ENCODE results near the gene IL11. TPM values are rescaled to one million over a fixed set of nuclear protein-coding genes. Genes with fewer than 3 reads are reported as not detected.
A peak's percentile ranks its signal among the peaks of the same experiment; 100 is the strongest.

The IL11 gene
- total and polyA plus RNA-seq, 2 of the 8 experiments (the other 6 are each of a cell fraction or from before 2014, with no cell fraction given), result 1.7 to 2.8 TPM

- no peak for TF ChIP-seq JUN (IDR thresholded peaks at IDR 0.05; ENCODE audit: low read depth, low read length)
- TF ChIP-seq BACH1 (IDR thresholded peaks at IDR 0.05; ENCODE audit: low read length), result no peak
- TF ChIP-seq KDM5A (IDR thresholded peaks at IDR 0.05; ENCODE audit: low read length), result no peak; the same call in 1 of the 2 replicates
- TF ChIP-seq, protein P1, sequence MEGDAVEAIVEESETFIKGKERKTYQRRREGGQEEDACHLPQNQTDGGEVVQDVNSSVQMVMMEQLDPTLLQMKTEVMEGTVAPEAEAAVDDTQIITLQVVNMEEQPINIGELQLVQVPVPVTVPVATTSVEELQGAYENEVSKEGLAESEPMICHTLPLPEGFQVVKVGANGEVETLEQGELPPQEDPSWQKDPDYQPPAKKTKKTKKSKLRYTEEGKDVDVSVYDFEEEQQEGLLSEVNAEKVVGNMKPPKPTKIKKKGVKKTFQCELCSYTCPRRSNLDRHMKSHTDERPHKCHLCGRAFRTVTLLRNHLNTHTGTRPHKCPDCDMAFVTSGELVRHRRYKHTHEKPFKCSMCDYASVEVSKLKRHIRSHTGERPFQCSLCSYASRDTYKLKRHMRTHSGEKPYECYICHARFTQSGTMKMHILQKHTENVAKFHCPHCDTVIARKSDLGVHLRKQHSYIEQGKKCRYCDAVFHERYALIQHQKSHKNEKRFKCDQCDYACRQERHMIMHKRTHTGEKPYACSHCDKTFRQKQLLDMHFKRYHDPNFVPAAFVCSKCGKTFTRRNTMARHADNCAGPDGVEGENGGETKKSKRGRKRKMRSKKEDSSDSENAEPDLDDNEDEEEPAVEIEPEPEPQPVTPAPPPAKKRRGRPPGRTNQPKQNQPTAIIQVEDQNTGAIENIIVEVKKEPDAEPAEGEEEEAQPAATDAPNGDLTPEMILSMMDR (IDR thresholded peaks at IDR 0.05; ENCODE audit: control extremely low read depth in 1 of 3, insufficient read depth in 1 of 3, low read depth in 1 of 3, low read length in 3 of 3), result no peak
- TF ChIP-seq E2F6 (IDR thresholded peaks at IDR 0.05), result no peak
- TF ChIP-seq ATF2 (IDR thresholded peaks at IDR 0.05; ENCODE audit: low read length), result no peak
- TF ChIP-seq POU5F1 (IDR thresholded peaks at IDR 0.05; ENCODE audit: low read depth, low read length), result no peak
- TF ChIP-seq BRCA1 (IDR thresholded peaks at IDR 0.05; ENCODE audit: low read depth, low read length), result no peak
- TF ChIP-seq NANOG (IDR thresholded peaks at IDR 0.05; ENCODE audit: insufficient read depth, low read depth, low read length, poor library complexity, severe bottlenecking), result no peak
- peak; percentile 100 for TF ChIP-seq TAF1 (IDR thresholded peaks at IDR 0.05; ENCODE audit: low read depth, low read length)
- no peak for TF ChIP-seq TCF12 (IDR thresholded peaks at IDR 0.05; ENCODE audit: low read depth, low read length)
- TF ChIP-seq YY1 (IDR thresholded peaks at IDR 0.05; ENCODE audit: low read depth, low read length), result no peak
- TF ChIP-seq ATF3 (IDR thresholded peaks at IDR 0.05; ENCODE audit: insufficient read depth, low read depth, low read length), result no peak
- TF ChIP-seq SUZ12 (IDR thresholded peaks at IDR 0.05; ENCODE audit: low read length), result no peak
These were observed 15.6 kb upstream of the IL11 start, which contains the start of gene RPL28 (continued) for GRCh38 chr19:55385724-55386492.
